T1000 (cell line): Measurements from ENCODE around the gene LRMDA.
"Not testable (repeated sequence)": the region's sequence is repeated elsewhere in the genome, so short reads cannot be mapped to it uniquely, and the experiment has no call there.

Source experiments
- DNase-seq: peaks from one replicate; lab custom pipeline; 2025; ENCODE audit warnings: mixed read lengths; lab: John Stamatoyannopoulos, UW

LRMDA gene

GRCh38 chr10:76049581-76050290 lies 618.3 kb downstream of the LRMDA start:
- DNase-seq = no peak

DNA sequence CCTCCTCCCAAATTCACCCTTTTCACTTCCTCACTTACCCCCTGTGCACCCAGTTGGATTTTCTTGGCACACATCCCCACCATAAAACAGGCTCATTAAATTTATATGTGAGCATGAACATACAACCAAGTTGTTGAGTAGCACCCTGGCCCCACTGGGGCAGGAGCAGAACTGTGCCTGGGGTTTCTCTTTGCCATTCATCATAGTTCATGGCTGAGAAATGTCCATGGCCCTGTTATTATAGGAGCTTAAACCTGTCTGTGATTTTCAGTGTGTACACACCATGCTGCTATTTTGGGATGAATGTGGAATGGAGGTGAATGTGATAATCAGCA lies 618.8 kb downstream of the LRMDA start:
- no peak for DNase-seq

DNA sequence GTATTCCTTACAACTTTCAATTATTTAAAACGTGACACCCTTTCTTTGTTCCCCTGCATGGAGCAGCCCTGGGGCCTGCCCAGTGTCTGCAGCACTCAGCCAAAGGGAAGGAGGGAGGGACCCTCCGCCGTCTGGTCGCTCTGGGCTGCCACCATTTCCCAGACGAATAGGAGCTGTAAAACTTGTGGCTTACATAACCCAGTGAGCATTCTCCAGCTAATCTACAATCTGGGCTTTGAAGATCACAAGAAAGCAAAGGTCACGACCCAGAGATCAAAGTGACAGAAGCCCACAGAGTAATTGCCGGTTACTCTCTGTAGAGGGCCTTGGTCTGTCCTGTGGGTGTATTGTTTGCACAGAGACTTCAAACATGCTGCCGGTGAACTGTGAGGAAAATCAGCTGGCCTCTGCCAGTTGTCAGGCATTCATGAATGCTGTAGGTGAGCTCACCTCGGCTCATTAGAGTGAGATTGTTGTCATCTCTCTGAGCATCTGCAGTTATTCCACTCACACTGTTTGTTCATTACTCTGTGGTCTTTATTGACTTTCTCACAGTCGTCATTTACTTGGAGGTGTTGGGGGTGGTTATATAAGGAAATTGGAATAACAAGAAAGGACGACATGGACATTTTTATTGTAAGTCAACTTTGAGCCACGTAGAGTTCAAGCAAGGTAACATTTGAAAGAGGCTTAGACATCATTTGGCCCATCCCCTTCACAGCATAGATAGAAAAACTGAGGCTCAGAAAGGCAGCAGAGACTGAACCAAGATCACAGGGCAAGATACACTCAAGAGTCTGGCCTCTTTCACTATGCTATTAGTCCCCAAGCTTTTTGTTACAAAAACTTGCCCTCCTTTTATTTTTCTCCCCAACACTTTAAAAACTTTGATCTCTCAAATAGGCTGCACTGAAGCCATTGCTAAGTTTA lies 619.8 kb downstream of the LRMDA start:
- DNase-seq = no peak

GRCh38 chr10:76052682-76053503 lies 621.5 kb downstream of the LRMDA start:
- no peak for DNase-seq

DNA sequence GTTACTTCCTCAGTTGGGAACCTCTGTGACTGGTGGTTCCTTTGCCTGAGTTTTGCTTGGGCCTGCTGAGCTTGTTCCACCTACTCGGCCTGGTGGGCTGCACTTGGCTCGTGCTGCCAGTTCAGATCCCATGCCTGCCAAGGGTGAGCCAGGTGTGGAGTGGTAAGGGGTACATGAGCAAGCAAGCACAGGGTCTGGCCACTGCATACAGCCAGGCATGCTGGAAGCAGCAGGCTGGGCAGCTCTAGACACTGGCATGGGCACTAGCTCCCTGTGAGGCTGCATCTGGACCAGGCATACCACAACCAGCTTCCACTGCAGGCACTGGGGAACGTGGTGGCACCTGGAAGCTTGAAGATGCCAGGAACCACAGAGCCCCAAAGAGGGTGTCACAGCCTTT lies 624.0 kb downstream of the LRMDA start:
- no peak for DNase-seq

DNA sequence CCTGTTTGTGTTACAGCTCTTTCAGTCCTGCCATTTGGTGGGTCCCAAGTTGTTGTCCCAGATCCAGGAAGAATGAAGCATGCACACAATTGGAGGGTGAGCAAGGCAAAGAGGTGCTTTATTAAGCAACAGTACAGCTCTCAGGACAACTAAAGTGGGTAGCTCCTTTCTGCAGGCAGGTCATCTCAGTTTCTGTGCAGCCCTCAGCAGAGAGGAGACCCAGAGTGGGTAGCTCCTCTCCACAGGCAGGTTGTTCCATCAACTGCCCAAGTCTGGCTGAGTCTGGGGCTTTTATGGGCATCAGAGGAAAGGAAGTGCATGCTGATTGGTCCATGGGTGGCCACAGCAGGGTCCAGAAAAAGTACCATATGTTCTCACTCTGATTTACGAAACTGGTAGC lies 624.5 kb downstream of the LRMDA start:
- no peak for DNase-seq

- not testable (repeated sequence) for DNase-seq
These were observed 629.6 kb downstream of the LRMDA start for GRCh38 chr10:76060993-76061392.

DNA sequence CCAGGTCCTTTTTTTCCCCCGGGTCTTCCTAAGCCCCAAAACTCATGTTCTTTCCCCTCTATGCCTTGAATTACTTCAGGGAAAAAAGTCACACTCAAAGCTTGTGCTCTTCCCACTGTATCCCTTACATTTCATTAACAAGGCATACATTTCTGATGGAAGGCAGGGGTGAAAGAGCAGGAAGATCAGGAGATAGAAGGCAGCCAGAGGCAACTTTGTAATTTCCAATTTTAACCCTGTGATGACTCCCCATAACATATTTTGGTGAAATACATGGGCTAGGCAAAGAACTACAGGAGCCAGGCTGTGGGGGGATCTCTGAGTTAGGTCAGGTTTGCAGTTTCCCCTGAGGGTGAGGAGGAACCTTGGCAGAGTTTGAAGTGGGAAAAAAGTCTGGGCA lies 635.0 kb downstream of the LRMDA start:
- no peak for DNase-seq

- no peak for DNase-seq
These were observed 636.0 kb downstream of the LRMDA start for GRCh38 chr10:76067447-76067846.

GRCh38 chr10:76068856-76069255 lies 637.4 kb downstream of the LRMDA start:
- no peak for DNase-seq

- DNase-seq = no peak
These were observed 639.5 kb downstream of the LRMDA start for GRCh38 chr10:76070916-76071315.

DNA sequence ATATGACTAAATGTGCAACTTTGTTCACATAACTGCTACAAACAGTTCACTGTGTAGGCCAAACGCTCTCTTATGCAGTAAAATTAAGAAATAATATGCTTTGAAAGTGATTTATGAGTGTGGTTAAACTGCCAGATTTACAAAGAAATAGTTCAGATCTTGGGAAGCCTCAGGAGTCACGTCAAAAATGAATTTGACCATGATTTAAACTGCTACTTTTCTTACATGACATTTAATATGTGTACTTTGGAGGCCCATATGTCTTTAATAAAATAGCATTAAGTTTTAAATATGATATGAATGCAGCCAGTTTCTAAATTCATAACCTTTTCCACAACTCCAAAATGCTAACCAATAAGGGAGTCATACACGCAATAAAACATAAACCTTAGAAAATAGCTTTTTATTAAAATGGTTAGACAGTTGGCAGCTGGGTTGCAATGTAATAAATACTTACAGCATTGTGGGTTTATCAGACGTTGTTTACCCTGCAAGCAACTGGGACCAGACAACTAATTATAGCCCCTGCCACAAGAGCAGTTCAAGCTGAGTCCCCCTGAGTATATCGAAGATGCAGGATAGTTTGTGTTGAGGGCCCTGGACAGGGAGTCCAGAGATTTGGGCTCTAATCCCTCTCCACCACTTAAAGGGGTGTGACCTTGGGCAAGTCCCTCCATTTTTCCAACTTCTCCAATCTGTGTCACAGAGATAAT lies 640.4 kb downstream of the LRMDA start:
- DNase-seq = no peak

GRCh38 chr10:76072384-76072783 lies 641.0 kb downstream of the LRMDA start:
- DNase-seq = no peak

- DNase-seq = no peak
These were observed 642.1 kb downstream of the LRMDA start for GRCh38 chr10:76073524-76073923.

GRCh38 chr10:76074659-76075058 lies 643.2 kb downstream of the LRMDA start:
- no peak for DNase-seq

DNA sequence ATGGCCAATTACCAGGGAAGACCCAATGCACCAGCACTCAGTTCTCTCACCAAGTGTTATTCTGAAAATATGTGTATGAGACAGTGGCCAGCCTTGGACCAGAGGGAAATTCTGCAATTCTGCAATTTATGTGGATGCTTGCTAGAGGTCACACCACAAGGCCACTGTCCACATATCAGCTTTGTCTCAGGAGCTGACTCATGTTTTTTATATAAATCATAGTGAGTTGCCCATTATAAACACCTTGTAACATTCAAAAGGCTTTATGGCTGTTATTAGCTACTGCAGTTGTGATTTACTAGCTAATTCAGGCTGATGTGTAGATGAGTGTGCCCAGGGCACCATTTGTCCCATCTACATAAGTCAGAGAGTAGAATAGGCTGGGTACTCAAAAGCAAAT lies 649.0 kb downstream of the LRMDA start:
- DNase-seq = no peak

GRCh38 chr10:76080991-76081390 lies 649.6 kb downstream of the LRMDA start:
- no peak for DNase-seq

DNA sequence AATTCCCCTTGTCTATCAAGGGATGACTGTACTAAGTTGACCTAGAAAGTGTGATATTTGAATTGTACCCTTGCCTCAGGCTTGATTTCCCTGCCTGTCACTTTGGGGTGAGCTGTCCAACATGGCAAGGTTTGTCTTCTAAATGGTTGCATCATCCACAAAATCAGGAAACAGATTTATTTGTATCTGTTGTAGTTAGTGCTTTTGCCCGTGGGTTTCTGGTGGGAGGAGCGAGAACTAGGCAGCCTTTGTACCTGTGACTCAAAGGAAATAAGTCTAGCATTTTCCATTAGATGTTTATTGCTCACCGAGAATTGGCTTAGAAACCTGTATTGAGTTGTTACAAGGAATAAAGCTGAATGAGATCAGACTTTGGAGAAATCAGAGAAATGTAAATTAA lies 650.8 kb downstream of the LRMDA start:
- no peak for DNase-seq

GRCh38 chr10:76082956-76083355 lies 651.5 kb downstream of the LRMDA start:
- DNase-seq = no peak

DNA sequence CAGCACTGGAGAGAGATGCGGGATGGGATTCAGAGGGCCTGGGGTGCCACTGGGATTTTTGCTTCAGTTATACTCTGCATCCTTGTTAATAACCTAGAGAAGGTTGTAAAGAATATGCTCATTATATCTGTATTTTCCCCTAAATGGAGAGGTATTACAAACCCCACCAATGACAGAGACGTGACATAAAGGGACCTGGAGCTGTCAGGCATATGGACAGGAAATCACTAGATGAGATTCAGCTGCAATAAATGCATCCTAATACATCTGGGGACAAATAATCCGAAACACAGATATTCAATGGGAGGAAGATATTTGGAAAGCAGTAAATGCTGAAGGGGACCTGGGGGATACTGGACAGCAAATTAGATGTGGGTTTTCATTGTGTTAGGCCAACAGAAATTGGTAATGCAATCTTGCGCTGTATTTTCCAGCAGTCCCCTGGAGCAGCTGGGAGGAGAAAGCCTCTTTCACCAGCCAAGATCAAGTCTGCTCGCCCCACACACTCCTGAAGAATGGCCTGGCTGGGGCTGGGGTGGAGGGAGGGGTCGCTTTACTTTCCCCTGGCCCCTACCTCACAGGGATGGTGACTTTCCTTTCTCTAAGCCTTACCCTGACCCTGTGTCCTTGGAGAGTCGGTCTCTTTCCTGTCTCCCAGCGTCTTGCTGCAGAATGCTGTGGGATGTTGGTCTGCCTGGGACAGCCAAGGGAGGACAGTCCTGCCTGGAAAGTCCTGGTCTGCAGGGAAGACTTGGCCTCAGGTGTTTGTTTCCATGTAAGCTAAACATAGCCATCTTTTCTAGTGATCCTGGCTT lies 653.8 kb downstream of the LRMDA start:
- DNase-seq = no peak

GRCh38 chr10:76085817-76086167 lies 654.4 kb downstream of the LRMDA start:
- no peak for DNase-seq
